ENCODE data around the gene RAD9A. TPM values are rescaled to one million over a fixed set of nuclear protein-coding genes. Genes with fewer than 3 reads are reported as not detected.

RAD9A gene
- total RNA-seq, 1 donor from 2014 or later = 18.5 TPM

GRCh38 chr11:67410984-67411784 is 19.4 kb downstream of the RAD9A start:
- no peaks in the 10 kb centered on the region for H3K36me3 Mint-ChIP-seq (ENCODE audit: unreplicated experiment)
- no peak overlapping the region for H3K4me3 Mint-ChIP-seq (ENCODE audit: unreplicated experiment)
- no peak overlapping the region for H3K27ac Mint-ChIP-seq (ENCODE audit: unreplicated experiment)
- H3K27me3 Mint-ChIP-seq (ENCODE audit: unreplicated experiment) = no peaks in the 10 kb centered on the region
- peaks cover 3% of the 10 kb centered on the region for H3K4me1 Mint-ChIP-seq (ENCODE audit: unreplicated experiment)
- no peak for DNase-seq (ENCODE audit: extremely low spot score, unreplicated experiment)
- no peaks in the 10 kb centered on the region for H3K9me3 Mint-ChIP-seq (ENCODE audit: unreplicated experiment)
- TF ChIP-seq CTCF (IDR thresholded peaks at IDR 0.05) = no peak

- Mint-ChIP-seq H3K9me3 (ENCODE audit: unreplicated experiment) (no peaks in the 10 kb centered on the region), H3K4me1 (ENCODE audit: unreplicated experiment) (peaks cover 9% of the 10 kb centered on the region), H3K36me3 (ENCODE audit: unreplicated experiment) (no peaks in the 10 kb centered on the region), H3K4me3 (ENCODE audit: unreplicated experiment) (no peak overlapping the region), H3K27ac (ENCODE audit: unreplicated experiment) (no peak overlapping the region), H3K27me3 (ENCODE audit: unreplicated experiment) (no peaks in the 10 kb centered on the region)
- no peak for DNase-seq (ENCODE audit: extremely low spot score, unreplicated experiment)
- no peak for TF ChIP-seq CTCF (IDR thresholded peaks at IDR 0.05)
Measured at GRCh38 chr11:67411785-67412152, 20.0 kb downstream of the RAD9A start.

- no peaks in the 10 kb centered on the region for H3K9me3 Mint-ChIP-seq (ENCODE audit: unreplicated experiment)
- H3K27ac Mint-ChIP-seq (ENCODE audit: unreplicated experiment) = no peak overlapping the region
- no peaks in the 10 kb centered on the region for H3K27me3 Mint-ChIP-seq (ENCODE audit: unreplicated experiment)
Measured at GRCh38 chr11:67412495-67413179, 20.9 kb downstream of the RAD9A start.

GRCh38 chr11:67413266-67413849 is 21.6 kb downstream of the RAD9A start:
- Mint-ChIP-seq H3K27ac (ENCODE audit: unreplicated experiment) (no peak overlapping the region), H3K36me3 (ENCODE audit: unreplicated experiment) (no peaks in the 10 kb centered on the region), H3K4me1 (ENCODE audit: unreplicated experiment) (peaks cover 13% of the 10 kb centered on the region), H3K4me3 (ENCODE audit: unreplicated experiment) (no peak overlapping the region), H3K27me3 (ENCODE audit: unreplicated experiment) (no peaks in the 10 kb centered on the region), H3K9me3 (ENCODE audit: unreplicated experiment) (no peaks in the 10 kb centered on the region)
- no peak for TF ChIP-seq CTCF (IDR thresholded peaks at IDR 0.05)
- no peak for DNase-seq (ENCODE audit: extremely low spot score, unreplicated experiment)

More at GRCh38 chr11:67412495-67413179, 20.9 kb downstream of the RAD9A start:
- Mint-ChIP-seq H3K36me3 (ENCODE audit: unreplicated experiment) (no peaks in the 10 kb centered on the region), H3K4me1 (ENCODE audit: unreplicated experiment) (peaks cover 13% of the 10 kb centered on the region), H3K4me3 (ENCODE audit: unreplicated experiment) (no peak overlapping the region)
- TF ChIP-seq CTCF (IDR thresholded peaks at IDR 0.05) = no peak
- DNase-seq (ENCODE audit: extremely low spot score, unreplicated experiment) = peak; percentile 74

All from osteocyte (in vitro differentiated cells).